GM10266 (cell line): ENCODE results near the gene PRPSAP1.

Experiments used
- DNase-seq: peaks from one replicate; pipeline ENCODE4 v3.0.0; 2012; ENCODE audit errors: extremely low spot score
- TF ChIP-seq, protein P1 (sequence below): IDR thresholded peaks from 2 replicates; pipeline ENCODE4 v1.5.1; 2012; ENCODE audit warnings: mild to moderate bottlenecking, low read depth; ENCODE audit not compliant: control insufficient read depth, insufficient read depth; ENCODE audit errors: missing control alignments

PRPSAP1 gene

DNA sequence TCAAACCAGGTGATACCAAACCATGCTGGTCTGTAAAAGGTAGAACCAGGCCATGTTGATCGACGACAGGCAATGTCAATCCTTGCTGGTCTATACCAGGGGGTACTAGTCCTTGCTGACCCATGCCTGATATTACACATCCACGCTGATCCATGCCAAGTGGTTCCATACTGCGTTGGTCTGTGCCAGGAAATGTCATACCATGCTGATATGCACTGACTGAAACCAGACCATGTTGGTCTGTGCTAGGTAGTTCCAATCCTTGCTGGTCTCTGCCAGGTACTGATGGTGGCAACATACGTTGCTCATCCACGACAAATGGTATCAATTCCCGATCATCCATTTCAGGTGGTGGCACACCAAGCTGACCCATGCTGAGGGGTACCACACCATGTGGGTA is 60.6 kb downstream of the PRPSAP1 start:
- no peak for DNase-seq
- TF ChIP-seq, protein P1, sequence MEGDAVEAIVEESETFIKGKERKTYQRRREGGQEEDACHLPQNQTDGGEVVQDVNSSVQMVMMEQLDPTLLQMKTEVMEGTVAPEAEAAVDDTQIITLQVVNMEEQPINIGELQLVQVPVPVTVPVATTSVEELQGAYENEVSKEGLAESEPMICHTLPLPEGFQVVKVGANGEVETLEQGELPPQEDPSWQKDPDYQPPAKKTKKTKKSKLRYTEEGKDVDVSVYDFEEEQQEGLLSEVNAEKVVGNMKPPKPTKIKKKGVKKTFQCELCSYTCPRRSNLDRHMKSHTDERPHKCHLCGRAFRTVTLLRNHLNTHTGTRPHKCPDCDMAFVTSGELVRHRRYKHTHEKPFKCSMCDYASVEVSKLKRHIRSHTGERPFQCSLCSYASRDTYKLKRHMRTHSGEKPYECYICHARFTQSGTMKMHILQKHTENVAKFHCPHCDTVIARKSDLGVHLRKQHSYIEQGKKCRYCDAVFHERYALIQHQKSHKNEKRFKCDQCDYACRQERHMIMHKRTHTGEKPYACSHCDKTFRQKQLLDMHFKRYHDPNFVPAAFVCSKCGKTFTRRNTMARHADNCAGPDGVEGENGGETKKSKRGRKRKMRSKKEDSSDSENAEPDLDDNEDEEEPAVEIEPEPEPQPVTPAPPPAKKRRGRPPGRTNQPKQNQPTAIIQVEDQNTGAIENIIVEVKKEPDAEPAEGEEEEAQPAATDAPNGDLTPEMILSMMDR, result no peak

DNA sequence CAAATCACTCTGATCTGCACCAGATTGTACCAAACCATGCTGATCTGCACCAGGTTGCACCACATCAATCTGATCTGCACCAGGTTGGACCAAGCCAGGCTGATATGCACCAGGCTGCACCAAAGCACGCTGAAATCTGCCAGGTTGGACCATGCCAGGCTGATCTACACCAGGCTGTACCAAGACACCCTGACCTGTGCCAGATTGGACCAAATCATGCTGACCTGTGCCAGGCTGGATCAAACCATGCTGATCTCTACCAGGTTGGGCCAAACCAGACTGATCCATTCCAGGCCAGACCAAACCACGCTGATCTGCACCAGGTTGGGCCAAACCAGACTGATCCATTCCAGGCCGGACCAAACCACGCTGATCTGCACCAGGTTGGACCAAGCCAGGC is 61.1 kb downstream of the PRPSAP1 start:
- TF ChIP-seq, protein P1, result no peak
- no peak for DNase-seq

DNA sequence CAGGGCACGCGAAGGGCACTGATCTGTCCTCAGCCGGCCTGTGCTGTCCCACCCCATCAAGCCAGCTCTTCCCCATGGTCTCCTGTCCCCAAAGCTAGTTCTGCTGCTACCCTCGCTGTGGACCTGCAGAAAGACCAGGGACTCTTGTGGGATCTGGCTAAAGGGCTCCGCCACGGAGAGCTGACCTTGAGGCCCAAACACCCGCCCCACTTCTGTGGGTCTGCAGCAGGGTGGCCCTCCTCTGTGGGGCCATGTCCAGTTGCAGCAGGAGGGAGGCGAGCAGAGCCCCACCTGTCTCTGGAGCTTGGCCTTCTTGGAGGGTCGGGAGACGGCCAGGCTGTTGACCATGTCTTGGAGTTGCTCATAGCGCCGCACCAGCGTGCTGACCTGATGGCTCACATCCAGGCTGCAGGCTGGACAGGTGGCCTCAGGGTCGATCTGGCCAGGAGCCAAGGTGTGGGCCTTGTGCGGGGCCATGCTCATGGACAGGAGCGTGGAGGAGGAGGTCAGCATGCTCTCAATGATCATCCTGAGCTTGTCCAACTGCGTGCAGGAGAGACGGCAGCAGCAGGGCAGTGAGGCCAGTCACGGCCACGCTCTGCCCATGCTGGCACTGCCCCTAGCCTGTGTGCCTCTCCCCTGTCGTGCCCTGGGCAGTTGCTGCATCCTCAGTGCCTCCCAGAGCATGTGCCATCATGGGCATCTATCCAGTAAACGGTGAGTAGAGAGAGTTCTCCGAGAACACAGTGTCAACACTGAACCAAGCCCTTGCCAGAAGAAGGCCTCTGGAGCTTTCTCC is 71.9 kb downstream of the PRPSAP1 start:
- no peak for DNase-seq
- TF ChIP-seq, protein P1, result no peak

DNA sequence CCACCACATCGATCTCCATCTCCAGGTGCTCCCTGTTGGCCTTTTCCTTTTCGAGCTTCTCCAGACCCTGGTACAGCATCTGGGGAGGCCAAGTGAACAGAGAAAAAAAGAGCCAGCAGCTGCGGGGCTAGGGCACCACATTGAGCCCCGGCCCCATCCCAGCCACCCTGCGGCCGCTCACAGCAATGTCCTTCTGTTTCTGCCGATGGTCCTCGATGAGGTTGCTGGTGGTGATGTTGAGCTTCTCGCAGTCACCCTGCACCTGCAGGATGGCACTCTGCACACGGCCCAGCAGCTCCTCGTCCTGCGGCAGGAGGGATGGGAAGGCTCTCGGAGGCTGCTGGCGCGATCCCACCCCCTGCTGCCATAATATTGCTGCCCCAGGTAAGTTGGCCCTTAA is 73.1 kb downstream of the PRPSAP1 start:
- DNase-seq, result no peak
- TF ChIP-seq, protein P1, result no peak

DNA sequence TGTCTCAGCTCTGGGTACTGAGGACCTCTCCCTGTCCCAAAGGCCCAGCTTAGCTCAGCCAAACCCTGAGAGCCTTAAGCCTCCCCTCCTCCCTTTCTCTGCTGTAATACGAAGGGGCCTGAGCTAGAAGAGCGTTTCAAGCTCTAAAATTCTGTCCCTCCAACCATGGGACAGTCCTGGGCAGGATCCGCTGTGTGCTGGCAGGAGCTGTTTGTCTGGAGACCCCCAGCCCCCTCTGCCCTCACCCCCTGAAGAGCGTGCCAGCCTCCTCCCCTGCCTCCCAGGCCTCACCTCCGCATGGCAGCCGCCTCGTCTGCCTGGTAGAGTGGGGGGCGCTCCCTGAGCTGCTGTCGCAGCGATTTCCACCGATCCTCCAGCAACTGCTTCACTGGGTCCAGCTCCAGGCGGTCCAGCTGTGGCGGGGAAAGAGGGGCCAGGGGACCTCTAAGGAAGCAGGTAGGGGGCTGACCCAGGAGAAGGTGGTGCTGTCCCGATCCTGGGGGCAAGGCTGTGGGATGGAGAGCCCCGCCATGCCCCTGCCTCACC is 73.9 kb downstream of the PRPSAP1 start:
- TF ChIP-seq, protein P1, result no peak

DNA sequence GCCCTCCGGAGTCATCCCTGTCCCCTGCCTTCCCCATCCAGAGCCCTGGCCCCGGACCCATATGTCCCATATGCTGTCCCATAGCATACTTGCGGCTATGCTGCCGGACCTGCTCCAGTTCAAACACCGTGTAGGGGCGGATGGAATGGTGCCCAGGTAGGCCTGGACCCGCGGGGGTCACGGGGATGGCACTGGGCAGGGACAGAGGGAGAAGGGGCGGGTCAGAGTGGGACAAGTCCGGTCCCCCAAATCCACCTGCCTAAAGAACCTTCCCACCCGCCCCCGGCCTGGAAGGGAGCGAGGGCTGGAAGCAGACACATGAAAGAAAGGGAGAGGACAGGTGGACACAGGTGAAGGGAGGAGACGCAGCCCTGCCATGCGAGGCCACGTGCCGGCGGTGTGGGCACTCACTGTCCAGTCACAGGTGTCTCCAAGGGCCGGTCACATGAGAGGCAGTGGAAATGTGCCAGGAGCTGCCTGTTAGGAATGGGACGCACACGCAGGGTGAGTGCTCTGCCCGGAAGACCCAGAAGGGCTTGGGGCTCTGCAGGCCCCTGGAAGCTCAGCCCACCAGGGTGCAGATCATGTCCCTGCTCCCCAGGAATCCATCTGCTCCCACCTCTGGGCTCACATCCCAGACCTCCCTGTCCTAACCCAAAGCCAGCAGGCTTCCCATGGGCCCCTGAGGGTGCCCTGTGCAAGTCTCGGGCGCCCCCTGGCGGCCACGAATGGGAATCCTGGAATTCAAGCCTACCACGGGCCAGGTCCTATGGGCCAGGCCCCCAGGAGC is 74.6 kb downstream of the PRPSAP1 start:
- DNase-seq, result peak; percentile 85
- TF ChIP-seq, protein P1, result peak; percentile 90

More for the DNA sequence above, 73.9 kb downstream of the PRPSAP1 start:
- DNase-seq, result no peak
